GM21529 (cell line): ENCODE data around the gene SMCO2.
"Not testable (repeated sequence)": the region's sequence is repeated elsewhere in the genome, so short reads cannot be mapped to it uniquely, and the experiment has no call there.

Experiments
- ATAC-seq: cut with Tn5 transposase; IDR thresholded peaks from one replicate; pipeline ENCODE4 v1.9.1; 2021; ENCODE audit not compliant: unreplicated experiment

The SMCO2 gene

GRCh38 chr12:27523642-27524493 lies 77.3 kb downstream of the SMCO2 start, which contains the start of gene PPFIBP1:
PPFIBP1 (plus strand) TSS chr12:27524206; CDS start chr12:27633397, 109,191 bp downstream.
- peak; percentile 93 for ATAC-seq

GRCh38 chr12:27524494-27524835 lies 77.9 kb downstream of the SMCO2 start:
- peak; percentile 1 for ATAC-seq

- ATAC-seq: no peak
These were observed 78.6 kb downstream of the SMCO2 start for GRCh38 chr12:27524839-27525753.

GRCh38 chr12:27527512-27527911 lies 81.0 kb downstream of the SMCO2 start:
- ATAC-seq: no peak

- no peak for ATAC-seq
These were observed 82.3 kb downstream of the SMCO2 start for GRCh38 chr12:27528788-27529187.

GRCh38 chr12:27530157-27530922 lies 83.8 kb downstream of the SMCO2 start:
- ATAC-seq: no peak

- ATAC-seq: no peak
These were observed 85.4 kb downstream of the SMCO2 start for GRCh38 chr12:27531896-27532295.

GRCh38 chr12:27534060-27534764 lies 87.7 kb downstream of the SMCO2 start:
- peak; percentile 77 for ATAC-seq

- peak; percentile 16 for ATAC-seq
These were observed 88.2 kb downstream of the SMCO2 start for GRCh38 chr12:27534765-27535161.

GRCh38 chr12:27535318-27535717 lies 88.8 kb downstream of the SMCO2 start:
- no peak for ATAC-seq

GRCh38 chr12:27537855-27538675 lies 91.5 kb downstream of the SMCO2 start:
- no peak for ATAC-seq

GRCh38 chr12:27539191-27539631 lies 92.7 kb downstream of the SMCO2 start:
- ATAC-seq: no peak

- no peak for ATAC-seq
These were observed 94.6 kb downstream of the SMCO2 start for GRCh38 chr12:27541031-27541719.

- no peak for ATAC-seq
These were observed 96.1 kb downstream of the SMCO2 start for GRCh38 chr12:27542628-27543027.

- not testable (repeated sequence) for ATAC-seq
These were observed 98.3 kb downstream of the SMCO2 start for GRCh38 chr12:27544858-27545257.

GRCh38 chr12:27545665-27546064 lies 99.1 kb downstream of the SMCO2 start:
- ATAC-seq: no peak

GRCh38 chr12:27547592-27547991 lies 101.1 kb downstream of the SMCO2 start:
- ATAC-seq: no peak

GRCh38 chr12:27548301-27549199 lies 102.0 kb downstream of the SMCO2 start:
- ATAC-seq: no peak
